Kidney (tissue), 14 donors: ENCODE results near the gene PBX4. TPM values are rescaled to one million over a fixed set of nuclear protein-coding genes. Genes with fewer than 3 reads are reported as not detected.

Source experiments
- DNase-seq, 5 donors: peaks; one replicate each; pipeline ENCODE4 v3.0.0-alpha.2; 2013 to 2020
- FAIRE-seq: peaks from 2 replicates; lab custom pipeline; 2012; peaks lifted over from hg19 to GRCh38; lab: Jason Lieb, UNC
- H3K27ac ChIP-seq, 2 donors: one replicate each; pipeline ENCODE4 v1.7.0; 2013; ENCODE audit warnings: low read depth in 2 of 2, low read length in 2 of 2, inconsistent platforms in 1 of 2
- H3K27me3 ChIP-seq: one replicate; pipeline ENCODE4 v1.7.1; 2013; ENCODE audit warnings: low read length, inconsistent platforms; ENCODE audit not compliant: control insufficient read depth, insufficient read depth
- H3K36me3 ChIP-seq, 3 donors: one replicate each; pipeline versions ENCODE4 v1.7.0 to v1.7.1; 2013; ENCODE audit warnings: low read length in 3 of 3, control low read depth in 1 of 3, inconsistent platforms in 1 of 3; ENCODE audit not compliant: insufficient read depth in 3 of 3, control insufficient read depth in 2 of 3
- H3K4me1 ChIP-seq, 3 donors: one replicate each; pipeline versions ENCODE4 v1.7.0 to v1.7.1; 2013; ENCODE audit warnings: low read length in 3 of 3, inconsistent platforms in 1 of 3, low read depth in 1 of 3; ENCODE audit not compliant: control insufficient read depth in 2 of 3, insufficient read depth in 2 of 3
- H3K4me3 ChIP-seq, 3 donors: one replicate each; pipeline versions ENCODE4 v1.7.0 to v1.8.1; 2013; ENCODE audit warnings: low read length in 3 of 3, control low read depth in 1 of 3, inconsistent platforms in 1 of 3
- H3K9ac ChIP-seq, 3 donors: one replicate each; pipeline versions ENCODE4 v1.7.0 to v1.7.1; 2013; ENCODE audit warnings: low read length in 3 of 3, control low read depth in 1 of 3, inconsistent platforms in 1 of 3
- H3K9me3 ChIP-seq, 3 donors: one replicate each; pipeline versions ENCODE4 v1.7.0 to v1.7.1; 2013; ENCODE audit warnings: low read length in 3 of 3, control low read depth in 1 of 3, inconsistent platforms in 1 of 3; ENCODE audit not compliant: control insufficient read depth in 2 of 3, insufficient read depth in 1 of 3
- intact Hi-C: fragments of 100-400 bp; cut with DNase I; formaldehyde crosslinking; loops from one replicate; pipeline ENCODE4 v1.11.1; 2022
- polyA plus RNA-seq: library from polyadenylated mRNA; stranded (reverse); fragments of 350-450 nt; fragmentation: Illumina TruSeq; extraction: RNeasy Lipid Tissue Mini Kit (QIAGEN cat#74804); gene quantifications from one replicate; pipeline ENCODE4 v1.2.3, GENCODE V29; 2014; ENCODE audit warnings: low read depth, low replicate concordance; ENCODE audit not compliant: insufficient read depth
- total RNA-seq: library from RNA; stranded (reverse); fragmentation: NEBNext Ultra II Directional; extraction: Animal tissue kit (Norgen Biotek cat#: 25700); gene quantifications from one replicate; pipeline ENCODE4 v1.2.1, GENCODE V29; 2021
- TF ChIP-seq, protein P1 (sequence below): IDR thresholded peaks from 3 replicates; pipeline ENCODE4 v1.5.1; 2012; ENCODE audit warnings: mild to moderate bottlenecking, moderate library complexity, borderline replicate concordance; ENCODE audit not compliant: insufficient read depth; ENCODE audit errors: extremely low read depth
- donor health status: control.
- donor health status: control.
- donor health status: control.
- donor health status: control.
- donor health status: control.
- donor health status: DM: yes; HTN: yes; CAD: no.
- donor health status: Normal renal cell carcinoma (clear cell type).

PBX4 gene
- total and polyA plus RNA-seq, 2 donors from 2014 or later, result 3.9 to 5.7 TPM

DNA sequence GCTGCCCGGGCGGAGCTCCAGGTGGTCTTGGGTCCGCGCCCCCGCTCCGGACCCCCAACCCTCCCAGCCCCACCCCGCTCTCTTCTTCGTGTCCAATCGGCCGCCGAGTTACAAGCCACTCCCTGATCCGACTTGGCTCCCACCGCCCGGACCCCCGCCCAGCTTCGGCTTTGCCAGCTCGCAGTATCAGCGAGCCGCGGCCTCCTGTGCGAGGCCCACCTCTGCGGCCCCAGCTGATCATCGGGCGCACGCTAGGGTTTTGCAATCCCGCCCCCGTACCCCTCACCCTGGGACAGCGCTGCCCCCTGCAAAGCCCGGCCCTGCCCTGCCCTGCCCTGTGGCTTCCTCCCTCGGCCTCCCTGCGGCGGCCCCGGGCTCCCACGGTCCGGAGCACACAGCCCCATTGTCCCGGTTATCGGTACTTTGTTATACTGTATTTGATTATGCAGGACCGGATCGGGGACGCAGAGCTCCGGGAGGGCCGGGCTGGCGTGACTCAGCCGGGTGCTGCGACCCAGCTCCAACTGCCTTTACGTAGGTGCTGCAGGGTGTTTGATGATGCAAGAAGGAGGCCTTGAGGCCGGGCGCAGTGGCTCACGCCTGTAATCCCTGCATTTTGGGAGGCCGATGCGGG lies 10.1 kb upstream of the PBX4 start:
- Histone ChIP-seq H3K27me3 (no peaks in the 10 kb centered on the region), H3K27ac (no peak overlapping the region), H3K9me3 (no peaks in the 10 kb centered on the region), H3K9ac (no peak overlapping the region), H3K4me1 (peaks cover 0 to 3% (median 0%) of the 10 kb centered on the region in 3 donors), H3K4me3 (peak overlapping the region in 2 of 3 donors; percentile 26 to 44), H3K36me3 (no peaks in the 10 kb centered on the region)
- peak; percentile 85 to 93 (median 89) for DNase-seq
- TF ChIP-seq, protein P1, sequence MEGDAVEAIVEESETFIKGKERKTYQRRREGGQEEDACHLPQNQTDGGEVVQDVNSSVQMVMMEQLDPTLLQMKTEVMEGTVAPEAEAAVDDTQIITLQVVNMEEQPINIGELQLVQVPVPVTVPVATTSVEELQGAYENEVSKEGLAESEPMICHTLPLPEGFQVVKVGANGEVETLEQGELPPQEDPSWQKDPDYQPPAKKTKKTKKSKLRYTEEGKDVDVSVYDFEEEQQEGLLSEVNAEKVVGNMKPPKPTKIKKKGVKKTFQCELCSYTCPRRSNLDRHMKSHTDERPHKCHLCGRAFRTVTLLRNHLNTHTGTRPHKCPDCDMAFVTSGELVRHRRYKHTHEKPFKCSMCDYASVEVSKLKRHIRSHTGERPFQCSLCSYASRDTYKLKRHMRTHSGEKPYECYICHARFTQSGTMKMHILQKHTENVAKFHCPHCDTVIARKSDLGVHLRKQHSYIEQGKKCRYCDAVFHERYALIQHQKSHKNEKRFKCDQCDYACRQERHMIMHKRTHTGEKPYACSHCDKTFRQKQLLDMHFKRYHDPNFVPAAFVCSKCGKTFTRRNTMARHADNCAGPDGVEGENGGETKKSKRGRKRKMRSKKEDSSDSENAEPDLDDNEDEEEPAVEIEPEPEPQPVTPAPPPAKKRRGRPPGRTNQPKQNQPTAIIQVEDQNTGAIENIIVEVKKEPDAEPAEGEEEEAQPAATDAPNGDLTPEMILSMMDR, result no peak
- no peak for FAIRE-seq
- intact Hi-C loops, result no loop called here

DNA sequence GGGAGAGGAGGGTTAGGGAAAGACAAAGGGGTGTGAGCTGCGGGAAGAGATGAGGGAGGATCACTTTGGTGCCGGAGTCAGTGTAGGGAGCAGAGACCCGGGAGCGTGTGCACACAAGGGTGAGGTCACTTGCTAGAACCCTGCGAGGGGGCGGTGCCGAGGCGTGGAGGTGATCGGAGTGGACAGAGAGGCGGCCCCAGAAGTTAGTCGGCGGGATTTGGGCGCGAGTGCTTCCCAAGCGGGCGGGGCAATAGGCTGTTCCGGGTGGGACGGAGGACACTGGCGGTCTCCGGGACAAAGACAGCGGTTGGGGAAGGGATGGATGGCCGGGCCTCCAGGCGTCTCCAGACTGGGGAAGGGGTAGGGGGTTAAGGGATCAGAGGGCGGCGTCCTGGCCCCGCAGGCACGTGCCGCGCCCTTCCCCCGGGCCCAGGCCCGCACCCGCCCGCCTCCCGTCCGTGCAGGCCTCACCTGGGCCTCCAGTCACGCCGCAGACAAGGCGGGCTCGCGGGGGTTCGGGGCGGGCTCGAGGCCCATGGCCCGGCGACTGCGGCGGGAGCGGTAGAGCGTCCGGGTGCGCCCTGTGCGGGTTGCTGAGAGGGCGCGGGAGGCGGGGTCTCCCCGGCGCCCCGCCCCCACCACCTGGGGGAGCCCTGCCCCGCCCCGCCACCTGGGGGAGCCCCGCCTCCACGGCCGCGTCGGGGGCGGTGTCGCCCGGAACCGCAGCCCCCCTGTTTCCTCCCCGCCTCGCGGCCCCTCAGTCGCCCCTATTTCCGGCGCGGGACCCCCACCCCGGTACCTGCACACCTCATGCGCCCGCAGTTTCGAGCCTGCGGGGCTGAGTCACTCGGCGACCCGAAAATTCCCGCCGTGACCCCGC lies 9.4 kb upstream of the PBX4 start, which contains the start of gene LPAR2:
Gene LPAR2 (minus strand): TSS at position 600 of the 880 bp plus-strand sequence. CDS start 945 bp downstream, outside the sequence.
- H3K27me3 ChIP-seq, result no peaks in the 10 kb centered on the region
- FAIRE-seq (no peak), DNase-seq (peak; percentile 66 to 87 (median 71))
- intact Hi-C loops, result no loop called here
- peak within 1 kb of the TSS in 2 of 3 donors; percentile 22 to 34 for H3K9ac ChIP-seq
- no peaks in the 10 kb centered on the region for H3K9me3 ChIP-seq
- no peaks in the 10 kb centered on the region for H3K36me3 ChIP-seq
- TF ChIP-seq, protein P1, result no peak
- H3K4me1 ChIP-seq, result peaks cover 0 to 3% (median 0%) of the 10 kb centered on the region in 3 donors
- H3K27ac ChIP-seq, result no peak within 1 kb of the TSS
- H3K4me3 ChIP-seq, result peak within 1 kb of the TSS in 2 of 3 donors; percentile 33 to 44

DNA sequence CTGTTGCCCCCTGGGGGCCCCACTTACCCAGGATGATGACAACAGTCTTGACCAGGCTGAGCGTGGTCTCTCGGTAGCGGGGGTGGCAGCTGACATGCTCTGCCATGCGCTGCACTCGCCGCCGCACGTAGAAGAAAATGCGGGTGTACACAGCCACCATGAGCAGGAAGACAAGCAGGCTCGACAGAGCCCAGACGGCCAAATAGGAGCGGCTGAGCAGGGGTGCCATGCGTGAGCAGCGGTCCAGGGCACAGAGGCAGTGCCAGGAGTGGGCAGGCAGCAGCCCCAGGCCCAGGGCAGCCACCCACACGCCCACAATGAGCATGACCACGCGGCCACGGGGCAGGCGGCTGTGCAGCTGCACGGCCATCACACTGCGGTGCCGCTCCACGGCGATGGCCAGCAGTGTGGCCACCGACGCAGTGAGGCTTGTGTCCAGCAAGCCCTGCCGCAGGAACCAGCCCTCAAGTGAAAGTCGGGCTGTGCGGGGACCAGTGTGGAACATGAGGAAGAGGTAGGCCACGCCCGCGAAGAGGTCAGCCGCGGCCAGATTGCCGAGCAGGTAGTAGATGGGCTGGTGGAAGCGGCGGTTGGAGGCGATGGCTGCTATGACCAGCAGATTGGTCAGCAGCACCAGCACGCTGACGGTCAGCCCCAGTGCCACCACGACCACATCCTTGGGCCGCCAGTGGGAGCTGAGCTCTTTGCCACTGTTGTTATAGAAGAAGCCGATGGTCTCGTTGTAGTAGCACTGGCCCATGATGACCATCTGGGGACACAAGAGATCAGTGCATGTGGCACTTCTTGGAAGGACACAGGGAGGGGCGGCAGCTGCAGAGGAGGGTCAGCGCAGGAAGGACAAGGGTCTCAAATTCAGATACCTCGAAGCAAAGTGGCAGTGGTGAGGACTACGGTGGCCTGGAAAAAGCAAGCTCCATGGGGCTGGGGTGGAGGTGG lies 8.3 kb upstream of the PBX4 start:
- TF ChIP-seq, protein P1, result no peak
- H3K27me3 ChIP-seq, result no peaks in the 10 kb centered on the region
- intact Hi-C loops, result no loop called here
- no peak overlapping the region for H3K27ac ChIP-seq
- peak overlapping the region in 2 of 3 donors; percentile 33 to 41 for H3K4me3 ChIP-seq
- H3K9ac ChIP-seq, result peak overlapping the region in 1 of 3 donors; percentile 34
- no peaks in the 10 kb centered on the region for H3K36me3 ChIP-seq
- H3K9me3 ChIP-seq, result no peaks in the 10 kb centered on the region
- peaks cover 0 to 3% (median 0%) of the 10 kb centered on the region in 3 donors for H3K4me1 ChIP-seq
- DNase-seq, result peak in 1 of 5 donors; percentile 70
- FAIRE-seq, result no peak
